Right ventricle myocardium superior (tissue), 1 donor: ENCODE measurements around the gene BBLN. TPM values are rescaled to one million over a fixed set of nuclear protein-coding genes. Genes with fewer than 3 reads are reported as not detected.

Source experiments
- ATAC-seq: fragments of 200-7000 bp; cut with Tn5 transposase; one replicate; pipeline ENCODE4 v1.9.1; 2020; ENCODE audit warnings: mild to moderate bottlenecking; ENCODE audit not compliant: poor library complexity
- DNase-seq: peaks from one replicate; pipeline ENCODE4 v3.0.0-alpha.2; 2020
- intact Hi-C: fragments of 100-400 bp; cut with DNase I; formaldehyde crosslinking; loops from one replicate; pipeline ENCODE4 v1.11.2; 2022
- total RNA-seq: library from RNA; stranded (reverse); fragmentation: NEBNext Ultra II Directional; extraction: Animal tissue kit (Norgen Biotek cat#: 25700); gene quantifications from one replicate; pipeline ENCODE4 v1.2.1, GENCODE V29; 2021
- donor health status: DM: no; HTN: yes; CAD: no; lungs with severe emphysema.

BBLN gene
- total RNA-seq, 1 donor from 2014 or later = 31.3 TPM

DNA sequence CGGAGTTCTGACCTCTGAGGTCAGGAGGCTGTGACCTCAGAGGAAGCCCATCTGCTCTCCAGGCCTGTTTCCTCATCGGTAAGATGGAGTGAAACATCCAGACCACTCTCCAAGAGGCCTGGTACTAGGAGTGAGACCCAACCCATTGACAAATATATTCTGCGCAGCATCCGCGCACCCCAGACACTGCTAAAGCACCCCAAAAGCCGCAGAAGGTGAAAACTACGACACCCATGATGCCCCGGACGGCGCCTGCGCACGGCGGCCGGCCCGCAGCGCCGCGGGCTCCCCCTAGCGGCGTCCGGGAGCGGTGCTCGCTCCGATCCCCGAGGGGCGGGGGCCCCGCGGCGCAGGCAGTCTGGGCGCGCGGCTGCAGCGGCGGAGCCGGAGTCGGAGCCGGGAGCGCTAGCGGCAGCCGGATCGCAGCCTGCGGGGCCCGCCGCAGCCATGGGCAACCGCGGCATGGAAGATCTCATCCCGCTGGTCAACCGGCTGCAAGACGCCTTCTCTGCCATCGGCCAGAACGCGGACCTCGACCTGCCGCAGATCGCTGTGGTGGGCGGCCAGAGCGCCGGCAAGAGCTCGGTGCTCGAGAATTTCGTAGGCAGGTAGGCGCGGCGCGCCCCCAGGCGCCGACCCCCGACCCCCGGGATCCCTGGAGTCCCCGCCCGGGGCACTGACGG, 43.1 kb downstream of the BBLN start, which contains the start of gene DNM1:
Gene DNM1 (plus strand): TSS at position 356 of the 683 bp plus-strand sequence. CDS start 92 bp downstream, at position 448.
- intact Hi-C loops = no loop called here
- peak; percentile 94 for ATAC-seq
- DNase-seq = peak; percentile 76

DNA sequence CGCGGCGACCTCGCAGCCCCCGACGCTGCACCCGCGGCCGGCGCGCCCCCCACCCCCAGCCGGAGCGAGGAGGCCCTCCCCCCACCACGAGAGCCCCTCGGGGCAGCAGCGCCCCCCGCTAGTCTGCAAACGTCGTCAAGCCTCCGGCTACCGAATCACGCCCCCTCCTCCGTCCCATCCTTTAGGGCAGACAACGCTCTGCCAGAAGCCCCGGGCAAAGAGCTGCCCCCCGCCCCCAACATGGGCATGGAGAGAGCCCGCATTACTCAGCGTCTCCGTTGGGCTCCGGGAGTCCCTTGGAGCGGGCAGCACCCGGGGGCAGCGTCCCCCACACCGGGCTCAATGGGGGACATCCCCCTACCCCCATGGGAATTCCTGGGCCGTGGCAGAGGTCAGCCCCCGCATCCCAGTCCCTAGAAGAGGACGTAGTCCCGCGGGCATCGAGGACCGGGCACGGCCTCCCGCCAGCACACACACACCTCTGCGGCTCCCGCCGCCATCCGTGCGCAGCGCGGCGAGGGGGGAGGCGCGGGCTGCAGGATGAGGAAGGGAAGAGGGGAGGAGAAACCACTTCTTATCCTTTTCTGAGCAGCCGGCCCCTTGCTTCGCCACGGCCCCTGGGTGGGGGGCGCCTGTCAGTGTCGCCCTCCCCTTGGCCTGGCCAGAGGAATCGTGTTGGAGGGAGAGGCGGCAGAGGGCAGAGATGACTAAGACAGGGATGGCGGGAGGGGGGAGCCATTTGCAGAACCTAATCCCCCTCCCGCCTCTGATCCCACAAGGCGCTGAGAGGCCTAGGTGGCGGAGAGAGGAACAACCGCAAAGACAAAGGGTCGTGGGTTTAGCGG, 43.9 kb downstream of the BBLN start:
- intact Hi-C loops = no loop called here
- peak; percentile 56 for DNase-seq
- peak; percentile 58 for ATAC-seq

DNA sequence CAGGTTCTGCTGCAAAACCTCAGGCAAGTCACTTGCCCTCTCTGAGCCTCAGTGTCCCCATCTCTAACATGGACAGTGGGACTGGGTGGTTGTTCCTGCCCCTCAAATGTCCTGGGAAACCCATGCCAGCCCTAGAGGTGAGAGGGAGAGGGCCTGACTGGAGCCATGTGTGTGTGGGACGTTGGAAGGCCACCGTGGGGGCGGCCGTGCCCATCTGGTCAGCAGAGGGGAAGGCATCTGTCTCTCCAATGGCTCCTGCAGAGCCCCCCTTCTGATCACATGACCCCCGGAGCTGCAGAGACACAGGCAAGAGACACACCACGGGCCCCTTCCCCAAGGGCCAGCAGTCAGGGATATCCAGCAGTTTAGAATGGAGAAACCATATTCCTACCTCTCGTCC, 44.8 kb downstream of the BBLN start:
- ATAC-seq = no peak
- intact Hi-C loops = no loop called here

GRCh38 chr9:128205296-128205944, 45.4 kb downstream of the BBLN start:
- no peak for DNase-seq
- intact Hi-C loops = no loop called here
- ATAC-seq = no peak

More for the DNA sequence above, 44.8 kb downstream of the BBLN start:
- no peak for DNase-seq

DNA sequence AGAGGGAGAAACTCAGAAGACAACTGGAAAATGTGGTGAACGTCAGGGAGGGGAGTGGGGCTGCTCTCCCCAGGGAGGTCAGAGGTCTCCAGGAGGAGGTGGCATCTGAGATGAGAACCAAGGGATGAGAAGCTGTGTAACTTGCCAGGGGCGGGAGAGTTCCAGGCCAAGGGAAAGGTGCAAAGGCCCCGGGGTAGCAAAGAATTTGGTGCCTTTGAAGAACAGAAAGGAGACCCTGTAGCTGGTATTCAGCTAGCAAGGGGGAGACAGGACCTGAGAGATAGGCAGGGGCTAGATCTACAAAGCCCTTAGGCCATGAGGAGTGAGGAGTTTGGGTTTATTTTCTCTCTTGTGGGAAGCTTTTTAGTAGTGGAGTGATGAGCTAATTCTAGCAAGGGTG, 46.4 kb downstream of the BBLN start:
- ATAC-seq (no peak), DNase-seq (no peak)
- intact Hi-C loops = no loop called here

GRCh38 chr9:128206916-128207910, 47.1 kb downstream of the BBLN start:
- intact Hi-C loops = no loop called here
- DNase-seq (no peak), ATAC-seq (no peak)

DNA sequence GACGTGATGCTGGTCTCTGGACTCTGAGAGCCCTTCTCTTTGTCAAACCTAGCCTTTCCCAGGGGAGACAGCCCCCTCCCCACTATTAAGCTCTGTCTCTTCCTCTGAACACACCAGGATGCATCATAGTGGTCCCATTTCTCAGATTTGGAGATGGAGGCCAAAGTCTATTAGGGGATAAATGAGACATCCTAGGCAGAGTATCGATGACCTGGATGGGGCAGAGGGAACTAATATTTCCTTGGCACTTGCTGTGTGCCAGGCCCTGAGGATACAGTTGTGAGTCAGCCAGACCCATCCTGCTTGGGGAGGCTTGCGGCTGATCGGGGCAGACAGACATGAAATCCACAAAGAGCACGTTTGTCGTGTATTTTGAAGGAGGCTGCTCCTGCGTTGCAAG, 48.3 kb downstream of the BBLN start:
- intact Hi-C loops = no loop called here
- DNase-seq (no peak), ATAC-seq (no peak)

- no peak for DNase-seq
- ATAC-seq = no peak
- intact Hi-C loops = no loop called here
Measured at GRCh38 chr9:128208946-128209669, 49.0 kb downstream of the BBLN start.

DNA sequence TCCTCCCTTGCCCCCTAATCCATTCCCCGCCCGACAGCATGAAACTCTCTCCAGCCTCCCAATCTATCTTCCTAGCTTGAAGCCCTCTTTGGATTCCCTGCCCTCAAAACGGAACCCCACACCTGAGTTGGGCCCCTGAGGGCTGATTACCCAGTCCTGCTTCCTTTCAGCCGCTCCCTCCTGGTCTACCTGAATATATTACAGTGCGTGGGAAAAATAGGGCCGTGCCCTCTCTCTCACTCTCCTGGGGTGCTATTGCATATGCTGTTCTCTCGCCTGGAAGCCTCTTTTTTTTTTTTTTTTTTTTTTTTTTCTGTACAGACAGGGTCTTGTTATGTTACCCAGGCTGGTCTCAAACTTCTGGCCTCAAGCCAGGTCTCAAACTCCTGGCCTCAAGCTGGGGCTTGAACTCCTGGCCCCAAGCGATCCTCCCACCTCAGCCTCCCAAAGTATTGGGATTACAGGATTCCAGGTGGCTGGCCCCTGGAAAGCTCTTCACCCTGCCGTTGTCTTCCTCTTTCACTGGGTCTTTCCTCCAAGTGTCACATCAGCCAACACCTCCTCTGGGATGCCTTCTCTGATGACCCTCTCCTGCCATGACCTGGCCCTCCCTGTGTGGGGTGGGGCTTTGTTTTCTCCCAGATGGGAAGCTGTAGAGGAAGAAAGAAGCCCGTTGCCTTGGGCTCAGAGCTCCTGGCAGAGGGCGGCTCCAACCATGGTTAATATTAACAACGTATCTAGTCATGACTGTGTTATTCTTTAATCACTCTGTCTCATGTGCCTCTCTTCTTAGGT, 51.3 kb downstream of the BBLN start:
- DNase-seq (no peak), ATAC-seq (no peak)
- intact Hi-C loops = no loop called here

DNA sequence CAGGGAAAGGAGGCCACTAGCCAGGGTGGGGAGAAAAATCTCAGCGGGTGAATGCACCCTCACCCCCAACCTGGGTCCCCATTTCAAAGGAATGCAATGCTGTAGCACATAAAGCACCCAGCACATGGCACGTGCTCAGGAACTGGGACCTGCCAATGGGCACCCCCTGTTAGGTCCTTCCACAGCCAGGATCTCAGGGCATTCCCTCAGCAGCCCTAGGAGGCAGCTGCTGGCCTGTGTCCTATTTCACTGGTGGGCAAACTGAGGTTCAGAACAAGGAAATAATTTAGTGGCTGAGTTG, 51.9 kb downstream of the BBLN start:
- no peak for DNase-seq

More for the DNA sequence above, 51.9 kb downstream of the BBLN start:
- no peak for ATAC-seq
- intact Hi-C loops = no loop called here

Other genes with a start within 250 kb of the BBLN start
- 18.1 TPM for gene ST6GALNAC4, start 243.2 kb upstream of the BBLN start, total RNA-seq
- gene PIP5KL1, start 229.5 kb upstream of the BBLN start, total RNA-seq = 0.48 TPM
- 9.9 TPM for gene DPM2, start 222.4 kb upstream of the BBLN start, total RNA-seq
- 21.8 TPM for gene EEIG1, start 179.3 kb upstream of the BBLN start, total RNA-seq
- gene NAIF1, start 92.9 kb upstream of the BBLN start, total RNA-seq = 4.5 TPM
- gene SLC25A25, start 92.0 kb upstream of the BBLN start, total RNA-seq = 5.0 TPM
- gene PTGES2, start 32.5 kb upstream of the BBLN start, total RNA-seq = 155 TPM
- gene LCN2, start 10.8 kb upstream of the BBLN start, total RNA-seq = not detected
- 75.3 TPM for gene CIZ1, start 31.3 kb downstream of the BBLN start, total RNA-seq
- gene DNM1, start 43.1 kb downstream of the BBLN start, total RNA-seq = 7.0 TPM
- gene GOLGA2, start 115.7 kb downstream of the BBLN start, total RNA-seq = 77.7 TPM
- 16.3 TPM for gene SWI5, start 116.0 kb downstream of the BBLN start, total RNA-seq
- gene TRUB2, start 162.2 kb downstream of the BBLN start, total RNA-seq = 35.5 TPM
- gene COQ4, start 162.6 kb downstream of the BBLN start, total RNA-seq = 29.5 TPM
- 19.0 TPM for gene SLC27A4, start 180.3 kb downstream of the BBLN start, total RNA-seq
- 56.9 TPM for gene URM1, start 211.1 kb downstream of the BBLN start, total RNA-seq